ENCODE measurements around the gene SPANXN4.

DNA sequence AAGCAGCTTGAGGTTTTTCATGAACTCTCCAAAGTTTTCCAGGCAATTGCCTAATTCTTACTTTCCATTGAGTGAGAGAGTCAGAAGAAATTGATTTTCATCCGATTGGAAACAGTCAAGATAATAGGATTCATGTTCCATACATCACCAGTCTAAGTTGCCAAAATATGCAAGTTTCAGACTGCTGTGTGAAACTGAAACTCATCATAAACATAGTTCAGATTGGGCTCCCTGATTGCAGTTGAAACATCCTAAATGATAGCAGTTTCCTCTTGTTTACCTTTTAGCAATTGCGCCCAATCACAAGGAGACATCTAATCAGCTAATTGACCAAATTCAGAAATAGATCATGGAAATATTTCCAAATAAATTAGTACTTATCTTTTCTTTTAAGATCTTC is 56.8 kb downstream of the SPANXN4 start:
- TF ChIP-seq, protein P1, sequence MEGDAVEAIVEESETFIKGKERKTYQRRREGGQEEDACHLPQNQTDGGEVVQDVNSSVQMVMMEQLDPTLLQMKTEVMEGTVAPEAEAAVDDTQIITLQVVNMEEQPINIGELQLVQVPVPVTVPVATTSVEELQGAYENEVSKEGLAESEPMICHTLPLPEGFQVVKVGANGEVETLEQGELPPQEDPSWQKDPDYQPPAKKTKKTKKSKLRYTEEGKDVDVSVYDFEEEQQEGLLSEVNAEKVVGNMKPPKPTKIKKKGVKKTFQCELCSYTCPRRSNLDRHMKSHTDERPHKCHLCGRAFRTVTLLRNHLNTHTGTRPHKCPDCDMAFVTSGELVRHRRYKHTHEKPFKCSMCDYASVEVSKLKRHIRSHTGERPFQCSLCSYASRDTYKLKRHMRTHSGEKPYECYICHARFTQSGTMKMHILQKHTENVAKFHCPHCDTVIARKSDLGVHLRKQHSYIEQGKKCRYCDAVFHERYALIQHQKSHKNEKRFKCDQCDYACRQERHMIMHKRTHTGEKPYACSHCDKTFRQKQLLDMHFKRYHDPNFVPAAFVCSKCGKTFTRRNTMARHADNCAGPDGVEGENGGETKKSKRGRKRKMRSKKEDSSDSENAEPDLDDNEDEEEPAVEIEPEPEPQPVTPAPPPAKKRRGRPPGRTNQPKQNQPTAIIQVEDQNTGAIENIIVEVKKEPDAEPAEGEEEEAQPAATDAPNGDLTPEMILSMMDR (IDR thresholded peaks at IDR 0.05), result no peak
- TF ChIP-seq POLR2A (IDR thresholded peaks at IDR 0.05), result no peak
- TF ChIP-seq POLR2AphosphoS5 (IDR thresholded peaks at IDR 0.05; ENCODE audit: insufficient read depth in 1 of 2, low read depth in 1 of 2), result no peak
